Esophagus muscularis mucosa (tissue), 4 donors: Measurements from ENCODE around the gene ZNF408. TPM values are rescaled to one million over a fixed set of nuclear protein-coding genes. Genes with fewer than 3 reads are reported as not detected.

Experiments used
- DNase-seq: peaks from one replicate; pipeline ENCODE4 v3.0.0-alpha.2; 2017; ENCODE audit errors: extremely low spot score
- H3K27ac ChIP-seq, 4 donors: fragments of 200-600 bp; sonication (generic); replicated peaks in 1 of 4; 1 replicate in 3 of 4; 2 replicates in 1 of 4; pipeline ENCODE4 v1.5.1; 2016 to 2019; ENCODE audit warnings: mild to moderate bottlenecking in 1 of 4
- H3K27me3 ChIP-seq, 4 donors: fragments of 200-600 bp; sonication (generic); one replicate each; pipeline versions ENCODE4 v1.5.1 to v1.6.0; 2016 to 2019
- H3K36me3 ChIP-seq, 4 donors: fragments of 200-600 bp; sonication (generic); one replicate each; pipeline ENCODE4 v1.5.1; 2016 to 2019
- H3K4me1 ChIP-seq, 4 donors: fragments of 200-600 bp; sonication (generic); one replicate each; pipeline ENCODE4 v1.5.1; 2016 to 2019
- H3K4me3 ChIP-seq, 4 donors: fragments of 200-600 bp; sonication (generic); 1 replicate in 2 of 4; 2 replicates in 2 of 4; pipeline ENCODE4 v1.5.1; 2016 to 2019; ENCODE audit warnings: mild to moderate bottlenecking in 4 of 4, moderate library complexity in 1 of 4
- H3K9me3 ChIP-seq, 4 donors: fragments of 200-600 bp; sonication (generic); 1 replicate in 3 of 4; 2 replicates in 1 of 4; pipeline ENCODE4 v1.5.1; 2016 to 2019
- CTCF ChIP-seq, 3 experiments: fragments of 200-600 bp in 2 of 3; fragments of 450-650 bp in 1 of 3; sonication (generic) in 2 of 3; IDR thresholded peaks; one replicate each; pipeline ENCODE4 v1.5.1; 2017 to 2019; ENCODE audit warnings: antibody characterized with exemption in 3 of 3, mild to moderate bottlenecking in 2 of 3, moderate library complexity in 1 of 3
- EP300 ChIP-seq: sonication (generic); formaldehyde crosslinking; IDR thresholded peaks from one replicate; pipeline ENCODE4 v1.6.1; 2017; ENCODE audit warnings: antibody characterized with exemption
- POLR2A ChIP-seq: fragments of 450-650 bp; IDR thresholded peaks from one replicate; pipeline ENCODE4 v1.6.1; 2017; ENCODE audit warnings: antibody characterized with exemption, moderate library complexity, mild to moderate bottlenecking, low read depth
- POLR2AphosphoS5 ChIP-seq, 2 donors: sonication (generic); formaldehyde crosslinking; IDR thresholded peaks; one replicate each; pipeline ENCODE4 v1.6.1; 2017; ENCODE audit warnings: antibody characterized with exemption in 2 of 2
- WGBS: methylation state at CpG from one replicate; pipeline ENCODE4 v1.1.5; 2018; 5-methylcytosine and 5-hydroxymethylcytosine counted together
- intact Hi-C: fragments of 100-400 bp; cut with DNase I; formaldehyde crosslinking; loops from one replicate; pipeline ENCODE4 v1.15.1; 2023
- small RNA-seq, 3 donors: library from RNA; depleted of rRNA; stranded (forward); fragments of <200 nt; gene quantifications; one replicate each; pipeline ENCODE3, GENCODE V24; 2016
- total RNA-seq, 4 donors: library from RNA; depleted of rRNA; stranded (reverse); fragments of >200 nt; gene quantifications; one replicate each; pipeline versions ENCODE4 v1.1.0 to v1.2.1, GENCODE V29; 2016

ZNF408 gene
- total RNA-seq, 4 donors from 2014 or later = 7.1 to 12.6 (median 10.3) TPM

- H3K4me1 ChIP-seq = no peaks in the 10 kb centered on the region
- H3K36me3 ChIP-seq = peaks cover 70 to 100% (median 99%) of the 10 kb centered on the region in 4 donors
- no peaks in the 10 kb centered on the region for H3K9me3 ChIP-seq
- 92% methylated on average over 3 of the region's 3 CpGs for WGBS
- no peak overlapping the region for H3K4me3 ChIP-seq
- TF ChIP-seq POLR2AphosphoS5 (IDR thresholded peaks at IDR 0.05) (no peak), EP300 (no peak), POLR2A (no peak), CTCF (IDR thresholded peaks at IDR 0.05) (no peak)
- intact Hi-C loops = no loop called here
- H3K27me3 ChIP-seq = no peaks in the 10 kb centered on the region
- H3K27ac ChIP-seq = no peak overlapping the region
- DNase-seq = no peak
Measured at GRCh38 chr11:46745995-46746394, 45.2 kb downstream of the ZNF408 start.

- intact Hi-C loops = no loop called here
- Histone ChIP-seq H3K27me3 (no peaks in the 10 kb centered on the region), H3K27ac (no peak overlapping the region), H3K4me1 (no peaks in the 10 kb centered on the region), H3K9me3 (no peaks in the 10 kb centered on the region), H3K36me3 (peaks cover 76 to 98% (median 96%) of the 10 kb centered on the region in 4 donors), H3K4me3 (no peak overlapping the region)
- WGBS = 99% methylated on average over 6 of the region's 6 CpGs
- TF ChIP-seq POLR2AphosphoS5 (IDR thresholded peaks at IDR 0.05) = no peak
- TF ChIP-seq CTCF (IDR thresholded peaks at IDR 0.05) = no peak
- no peak for TF ChIP-seq EP300
- TF ChIP-seq POLR2A = no peak
- no peak for DNase-seq
Measured at GRCh38 chr11:46747150-46747549, 46.3 kb downstream of the ZNF408 start.

Small RNA genes lying within 50 kb of the gene (small RNA-seq; reads per million reads assigned to genes)
- gene MIR5582 = 0 to 0.08 (median 0) reads per million in 3 donors

Other genes starting within 250 kb of the ZNF408 start
- gene AMBRA1, start 107.0 kb upstream of the ZNF408 start, total RNA-seq = 10 to 100 TPM; 20.0 to 28.9 (median 26.0) TPM
- gene HARBI1, start 83.8 kb upstream of the ZNF408 start, total RNA-seq = 1 to 10 TPM; 2.5 to 3.3 (median 3.0) TPM
- 10 to 100 TPM; 68.7 to 74.3 (median 72.1) TPM for gene ATG13, start 83.5 kb upstream of the ZNF408 start, total RNA-seq
- 100 to 1,000 TPM in 2 of 4 donors, 10 to 100 TPM in 2; 73.1 to 139 (median 92.3) TPM for gene ARHGAP1, start 412 bp upstream of the ZNF408 start, total RNA-seq
- gene F2, start 18.2 kb downstream of the ZNF408 start, total RNA-seq = 1 to 10 TPM in 1 of 4 donors, under 1 TPM in 1, not detected in 2; 0.42 to 1.1 TPM
- 10 to 100 TPM; 32.4 to 49.2 (median 40.0) TPM for gene CKAP5, start 145.2 kb downstream of the ZNF408 start, total RNA-seq
- gene LRP4, start 217.5 kb downstream of the ZNF408 start, total RNA-seq = 1 to 10 TPM; 2.3 to 7.4 (median 3.5) TPM
- 10 to 100 TPM; 13.3 to 26.4 (median 19.1) TPM for gene CSTPP1, start 235.7 kb downstream of the ZNF408 start, total RNA-seq